ENCODE data around the gene PMEPA1. TPM values are rescaled to one million over a fixed set of nuclear protein-coding genes. Genes with fewer than 3 reads are reported as not detected.
A peak's percentile ranks its signal among the peaks of the same experiment; 100 is the strongest.

Gene PMEPA1
- total RNA-seq, 2 experiments from 2014 or later = 1.4 to 3.7 TPM

DNA sequence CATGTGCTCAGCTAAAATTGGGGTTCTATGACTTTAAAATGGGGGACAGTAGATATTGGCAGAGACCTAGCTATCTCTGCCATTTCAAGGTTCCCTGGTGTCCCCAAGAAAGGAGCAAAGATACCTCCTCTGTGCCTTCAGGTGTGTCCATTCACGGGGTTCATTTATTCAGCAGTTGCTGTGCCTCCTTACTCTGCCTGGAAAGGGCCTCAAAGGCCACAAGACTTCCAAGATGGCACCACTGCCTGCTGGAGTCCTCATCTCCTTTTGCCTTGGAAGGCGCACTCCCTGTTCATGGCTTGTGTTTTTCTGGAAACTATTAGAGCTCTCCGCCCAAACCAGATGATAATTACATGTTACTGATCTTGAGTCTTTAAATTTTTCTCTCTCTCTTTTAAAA lies 85.7 kb downstream of the PMEPA1 start:
- CTCF ChIA-PET (ENCODE audit: unreplicated experiment) = interaction anchor here (0.5 kb wide), 1 partner anchor 24 kb away, joined by 3 read pairs; no protein-coding TSS in a partner anchor
- intact Hi-C loops (cut with micrococcal nuclease; ENCODE audit: unreplicated experiment) = loop anchor here (10.0 kb wide), 1 partner anchor 461 kb away; no protein-coding TSS in a partner anchor
- BruUV-seq (replicated peaks) = no TSS peak
- DNase-seq (ENCODE audit: low spot score) = no peak
- Histone ChIP-seq H3K4me1 (ENCODE audit: insufficient read depth, low read length, poor library complexity, severe bottlenecking) (peaks cover 62% of the 10 kb centered on the region), H2AFZ (ENCODE audit: low read length) (no peak overlapping the region), H3K9me2 (ENCODE audit: insufficient read depth, low read length) (no peaks in the 10 kb centered on the region), H3K9me3 (ENCODE audit: low read length) (peaks cover 14% of the 10 kb centered on the region; the same call in 1 of the 2 replicates), H3K36me3 (ENCODE audit: insufficient read depth, low read length) (no peaks in the 10 kb centered on the region; the same call in 1 of the 2 replicates), H4K20me1 (ENCODE audit: insufficient read depth, low read length) (no peaks in the 10 kb centered on the region), H3K27ac (ENCODE audit: low read depth, low read length, poor library complexity, severe bottlenecking) (no peak overlapping the region), H3K79me2 (ENCODE audit: insufficient read depth, low read depth, low read length) (no peaks in the 10 kb centered on the region), H3K4me2 (ENCODE audit: low read length) (no peak overlapping the region), H3K4me3 (ENCODE audit: low read depth, low read length, poor library complexity, severe bottlenecking) (no peak overlapping the region)
- TF ChIP-seq, protein P1, sequence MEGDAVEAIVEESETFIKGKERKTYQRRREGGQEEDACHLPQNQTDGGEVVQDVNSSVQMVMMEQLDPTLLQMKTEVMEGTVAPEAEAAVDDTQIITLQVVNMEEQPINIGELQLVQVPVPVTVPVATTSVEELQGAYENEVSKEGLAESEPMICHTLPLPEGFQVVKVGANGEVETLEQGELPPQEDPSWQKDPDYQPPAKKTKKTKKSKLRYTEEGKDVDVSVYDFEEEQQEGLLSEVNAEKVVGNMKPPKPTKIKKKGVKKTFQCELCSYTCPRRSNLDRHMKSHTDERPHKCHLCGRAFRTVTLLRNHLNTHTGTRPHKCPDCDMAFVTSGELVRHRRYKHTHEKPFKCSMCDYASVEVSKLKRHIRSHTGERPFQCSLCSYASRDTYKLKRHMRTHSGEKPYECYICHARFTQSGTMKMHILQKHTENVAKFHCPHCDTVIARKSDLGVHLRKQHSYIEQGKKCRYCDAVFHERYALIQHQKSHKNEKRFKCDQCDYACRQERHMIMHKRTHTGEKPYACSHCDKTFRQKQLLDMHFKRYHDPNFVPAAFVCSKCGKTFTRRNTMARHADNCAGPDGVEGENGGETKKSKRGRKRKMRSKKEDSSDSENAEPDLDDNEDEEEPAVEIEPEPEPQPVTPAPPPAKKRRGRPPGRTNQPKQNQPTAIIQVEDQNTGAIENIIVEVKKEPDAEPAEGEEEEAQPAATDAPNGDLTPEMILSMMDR (conservative IDR thresholded peaks at IDR 0.05; ENCODE audit: low read length) = no peak
- TF ChIP-seq EZH2phosphoT487 (IDR thresholded peaks at IDR 0.05; ENCODE audit: borderline replicate concordance, low read depth, low read length) = no peak
- POLR2A ChIA-PET = interaction anchor here (0.6 to 0.8 kb wide), 2 partner anchors 59 to 556 kb away, joined by 3 read pairs; no protein-coding TSS in a partner anchor

DNA sequence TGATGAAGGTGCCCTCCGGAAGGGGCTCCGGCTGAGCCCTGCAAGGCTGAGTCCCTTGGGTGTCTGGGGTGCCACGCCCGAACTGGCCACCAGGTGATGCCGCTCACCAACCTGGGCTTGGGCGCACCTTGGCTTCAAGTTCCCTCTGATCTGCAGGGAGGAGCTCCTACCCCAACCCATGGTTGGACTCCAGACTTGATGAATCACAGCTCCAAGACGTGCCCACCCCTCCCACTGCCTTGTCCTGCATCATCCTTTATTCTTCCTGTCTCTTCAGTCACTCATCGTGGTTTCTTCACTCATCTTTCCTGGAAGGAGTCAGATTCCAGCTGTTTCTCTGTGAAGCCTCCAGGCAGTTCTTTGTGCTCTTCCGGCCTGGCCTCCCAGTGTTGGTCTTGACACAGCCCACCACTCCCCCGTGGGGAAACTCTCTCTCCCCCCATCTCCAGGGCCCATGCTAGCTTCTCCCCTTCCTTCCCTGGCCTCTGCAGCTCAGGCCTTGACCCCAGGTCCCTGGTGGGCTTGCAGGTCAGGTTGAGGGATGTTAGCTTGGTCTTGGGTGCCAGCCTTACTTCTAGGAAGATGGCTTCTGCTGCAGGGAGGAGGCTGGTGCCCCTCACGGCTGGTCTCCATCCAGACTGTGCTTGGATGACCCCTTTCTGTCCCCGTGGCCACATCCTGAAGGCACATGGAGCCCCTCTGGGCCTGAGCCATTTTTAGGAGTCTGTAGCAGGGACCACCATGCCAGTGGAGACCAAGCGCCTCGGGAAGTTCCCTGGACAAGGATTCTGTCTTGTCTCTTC lies 87.0 kb downstream of the PMEPA1 start:
- CTCF ChIA-PET (ENCODE audit: unreplicated experiment) = interaction anchor here (0.7 to 1.7 kb wide), 7 partner anchors 9 to 586 kb away, joined by 3 to 7 read pairs (median 3); no protein-coding TSS in a partner anchor
- Histone ChIP-seq H3K4me3 (ENCODE audit: low read depth, low read length, poor library complexity, severe bottlenecking) (no peak overlapping the region), H4K20me1 (ENCODE audit: insufficient read depth, low read length) (no peaks in the 10 kb centered on the region), H3K27ac (ENCODE audit: low read depth, low read length, poor library complexity, severe bottlenecking) (no peak overlapping the region), H3K9me3 (ENCODE audit: low read length) (peaks cover 14% of the 10 kb centered on the region; the same call in 1 of the 2 replicates), H3K9me2 (ENCODE audit: insufficient read depth, low read length) (no peaks in the 10 kb centered on the region), H3K4me2 (ENCODE audit: low read length) (peak overlapping the region; percentile 90; the same call in 1 of the 2 replicates), H3K79me2 (ENCODE audit: insufficient read depth, low read depth, low read length) (no peaks in the 10 kb centered on the region), H3K4me1 (ENCODE audit: insufficient read depth, low read length, poor library complexity, severe bottlenecking) (peaks cover 62% of the 10 kb centered on the region), H3K36me3 (ENCODE audit: insufficient read depth, low read length) (no peaks in the 10 kb centered on the region; the same call in 1 of the 2 replicates), H2AFZ (ENCODE audit: low read length) (no peak overlapping the region)
- DNase-seq (ENCODE audit: low spot score) = peak; percentile 83
- no peak for TF ChIP-seq EZH2phosphoT487 (IDR thresholded peaks at IDR 0.05; ENCODE audit: borderline replicate concordance, low read depth, low read length)
- TF ChIP-seq, protein P1 (conservative IDR thresholded peaks at IDR 0.05; ENCODE audit: low read length) = peak; percentile 95
- no TSS peak for BruUV-seq (replicated peaks)
- intact Hi-C loops (cut with micrococcal nuclease; ENCODE audit: unreplicated experiment) = loop anchor here (1.0 to 10.0 kb wide), 3 partner anchors 32 to 557 kb away; no protein-coding TSS in a partner anchor
- POLR2A ChIA-PET = interaction anchor here (1.0 to 3.5 kb wide), 4 partner anchors 8 to 60 kb away, joined by 3 to 22 read pairs (median 4); no protein-coding TSS in a partner anchor

All from OCI-LY7 (cell line).